Suprapubic skin (tissue), 4 donors: Measurements from ENCODE around the gene FLT4. TPM values are rescaled to one million over a fixed set of nuclear protein-coding genes. Genes with fewer than 3 reads are reported as not detected.

ENCODE experiments used
- DNase-seq, 2 donors: peaks; one replicate each; pipeline ENCODE4 v3.0.0-alpha.2; 2019; ENCODE audit warnings: low spot score in 2 of 2
- H3K27ac ChIP-seq: fragments of 200-600 bp; sonication (generic); one replicate; pipeline ENCODE4 v1.5.1; 2019
- H3K27me3 ChIP-seq: fragments of 200-600 bp; sonication (generic); one replicate; pipeline ENCODE4 v1.5.1; 2019
- H3K36me3 ChIP-seq: fragments of 200-600 bp; sonication (generic); one replicate; pipeline ENCODE4 v1.5.1; 2019
- H3K4me1 ChIP-seq: fragments of 200-600 bp; sonication (generic); one replicate; pipeline ENCODE4 v1.5.1; 2019
- H3K4me3 ChIP-seq: fragments of 200-600 bp; sonication (generic); one replicate; pipeline ENCODE4 v1.5.1; 2019; ENCODE audit warnings: mild to moderate bottlenecking
- H3K9me3 ChIP-seq: fragments of 200-600 bp; sonication (generic); one replicate; pipeline ENCODE4 v1.5.1; 2019
- EP300 ChIP-seq: sonication (generic); formaldehyde crosslinking; IDR thresholded peaks from one replicate; pipeline ENCODE4 v1.6.1; 2017; ENCODE audit warnings: antibody characterized with exemption
- POLR2A ChIP-seq, 2 donors: fragments of 450-650 bp; IDR thresholded peaks; one replicate each; pipeline ENCODE4 v1.6.1; 2017; ENCODE audit warnings: antibody characterized with exemption in 2 of 2, mild to moderate bottlenecking in 2 of 2, moderate library complexity in 2 of 2
- POLR2AphosphoS5 ChIP-seq, 3 donors: sonication (generic); formaldehyde crosslinking; IDR thresholded peaks; one replicate each; pipeline ENCODE4 v1.6.1; 2017; ENCODE audit warnings: antibody characterized with exemption in 3 of 3
- WGBS: methylation state at CpG from one replicate; pipeline ENCODE4 v1.1.5; 2018; 5-methylcytosine and 5-hydroxymethylcytosine counted together
- total RNA-seq, 4 donors: library from RNA; depleted of rRNA; stranded (reverse); fragments of >200 nt; gene quantifications; one replicate each; pipeline ENCODE4 v1.1.0, GENCODE V29; 2016
- TF ChIP-seq, protein P1 (sequence below), 2 donors: fragments of 200-600 bp in 1 of 2; fragments of 450-650 bp in 1 of 2; sonication (generic) in 1 of 2; IDR thresholded peaks; one replicate each; pipeline ENCODE4 v1.5.1; 2016 to 2019; ENCODE audit warnings: antibody characterized with exemption in 2 of 2, mild to moderate bottlenecking in 1 of 2, moderate library complexity in 1 of 2

The FLT4 gene
- total RNA-seq, 4 donors from 2014 or later: 0.79 to 8.9 (median 1.4) TPM

DNA sequence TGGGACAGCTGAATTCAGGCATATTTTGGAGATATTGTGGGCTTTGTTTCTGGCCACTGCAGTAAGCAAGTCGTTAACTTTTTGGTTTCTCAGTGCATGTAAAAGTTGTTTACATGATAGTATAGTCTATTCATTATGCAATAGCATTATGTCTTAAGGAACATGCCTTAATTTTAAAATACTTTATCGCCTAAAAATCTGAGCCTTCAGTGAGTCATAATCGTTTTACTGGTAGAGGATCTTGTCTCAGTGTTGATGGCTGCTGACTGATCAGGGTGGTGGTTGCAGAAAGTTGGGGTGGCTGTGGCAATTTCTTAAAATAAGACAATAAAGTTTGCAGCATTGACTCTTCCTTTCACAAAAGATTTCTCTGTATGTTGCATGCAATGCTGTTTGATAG, 63.2 kb downstream of the FLT4 start:
- peaks cover 32% of the 10 kb centered on the region for H3K27me3 ChIP-seq
- peaks cover 4% of the 10 kb centered on the region for H3K9me3 ChIP-seq
- TF ChIP-seq POLR2A (IDR thresholded peaks at IDR 0.05) (no peak), EP300 (no peak), POLR2AphosphoS5 (IDR thresholded peaks at IDR 0.05) (no peak)
- H3K36me3 ChIP-seq: no peaks in the 10 kb centered on the region
- H3K4me1 ChIP-seq: peaks cover 13% of the 10 kb centered on the region
- H3K27ac ChIP-seq: no peak overlapping the region
- no peak for DNase-seq
- 82% methylated on average over 3 of the region's 3 CpGs for WGBS
- no peak overlapping the region for H3K4me3 ChIP-seq

DNA sequence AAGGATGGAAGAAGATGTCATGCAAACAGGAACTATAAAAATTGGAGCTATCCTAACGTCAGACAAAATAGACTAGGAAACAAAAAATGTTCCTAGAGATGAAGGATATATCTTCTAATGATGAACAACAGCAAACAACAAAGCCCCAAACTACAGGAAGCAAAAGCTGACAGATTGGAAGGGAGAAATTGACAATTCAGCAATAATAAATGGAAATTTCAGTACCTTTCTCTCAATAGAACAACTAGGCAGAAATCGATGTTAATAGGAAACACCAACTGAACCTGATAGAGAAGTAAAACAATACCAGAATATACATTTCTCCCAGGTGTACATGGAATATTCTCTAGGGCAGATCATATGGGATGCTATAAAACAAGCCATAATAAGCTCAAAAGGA, 65.7 kb downstream of the FLT4 start:
- DNase-seq: no peak
- H3K36me3 ChIP-seq: no peaks in the 10 kb centered on the region
- WGBS: 72% methylated on average over 2 of the region's 2 CpGs
- no peak overlapping the region for H3K4me3 ChIP-seq
- no peaks in the 10 kb centered on the region for H3K4me1 ChIP-seq
- peaks cover 4% of the 10 kb centered on the region for H3K9me3 ChIP-seq
- peaks cover 8% of the 10 kb centered on the region for H3K27me3 ChIP-seq
- TF ChIP-seq, protein P1, sequence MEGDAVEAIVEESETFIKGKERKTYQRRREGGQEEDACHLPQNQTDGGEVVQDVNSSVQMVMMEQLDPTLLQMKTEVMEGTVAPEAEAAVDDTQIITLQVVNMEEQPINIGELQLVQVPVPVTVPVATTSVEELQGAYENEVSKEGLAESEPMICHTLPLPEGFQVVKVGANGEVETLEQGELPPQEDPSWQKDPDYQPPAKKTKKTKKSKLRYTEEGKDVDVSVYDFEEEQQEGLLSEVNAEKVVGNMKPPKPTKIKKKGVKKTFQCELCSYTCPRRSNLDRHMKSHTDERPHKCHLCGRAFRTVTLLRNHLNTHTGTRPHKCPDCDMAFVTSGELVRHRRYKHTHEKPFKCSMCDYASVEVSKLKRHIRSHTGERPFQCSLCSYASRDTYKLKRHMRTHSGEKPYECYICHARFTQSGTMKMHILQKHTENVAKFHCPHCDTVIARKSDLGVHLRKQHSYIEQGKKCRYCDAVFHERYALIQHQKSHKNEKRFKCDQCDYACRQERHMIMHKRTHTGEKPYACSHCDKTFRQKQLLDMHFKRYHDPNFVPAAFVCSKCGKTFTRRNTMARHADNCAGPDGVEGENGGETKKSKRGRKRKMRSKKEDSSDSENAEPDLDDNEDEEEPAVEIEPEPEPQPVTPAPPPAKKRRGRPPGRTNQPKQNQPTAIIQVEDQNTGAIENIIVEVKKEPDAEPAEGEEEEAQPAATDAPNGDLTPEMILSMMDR (IDR thresholded peaks at IDR 0.05): no peak
- no peak for TF ChIP-seq POLR2A (IDR thresholded peaks at IDR 0.05)
- TF ChIP-seq POLR2AphosphoS5 (IDR thresholded peaks at IDR 0.05): no peak
- TF ChIP-seq EP300: no peak
- no peak overlapping the region for H3K27ac ChIP-seq

DNA sequence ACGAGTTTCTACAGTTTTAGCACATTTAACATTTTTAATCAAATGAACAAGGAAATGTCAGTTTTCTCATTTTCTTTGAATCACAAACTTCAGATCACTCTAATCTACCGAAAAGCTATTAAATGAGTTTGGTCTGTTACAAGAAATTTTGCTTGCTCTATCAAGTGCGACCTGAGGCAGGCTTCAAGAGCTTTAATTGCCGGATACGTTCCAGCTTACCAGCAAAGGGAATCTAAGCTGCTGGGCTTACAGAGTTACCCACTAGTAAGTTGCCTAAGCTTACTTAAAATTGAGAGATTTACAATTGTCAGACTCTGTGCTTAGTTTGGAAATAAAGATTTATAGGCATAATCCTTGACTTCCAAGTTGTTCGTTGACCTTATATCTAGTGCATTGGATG, 68.7 kb downstream of the FLT4 start:
- WGBS: 75% methylated on average over 6 of the region's 6 CpGs
- DNase-seq: no peak
- Histone ChIP-seq H3K36me3 (peaks cover 17% of the 10 kb centered on the region), H3K27ac (no peak overlapping the region), H3K4me1 (no peaks in the 10 kb centered on the region), H3K4me3 (no peak overlapping the region), H3K9me3 (peaks cover 4% of the 10 kb centered on the region), H3K27me3 (no peaks in the 10 kb centered on the region)
- TF ChIP-seq EP300: no peak

DNA sequence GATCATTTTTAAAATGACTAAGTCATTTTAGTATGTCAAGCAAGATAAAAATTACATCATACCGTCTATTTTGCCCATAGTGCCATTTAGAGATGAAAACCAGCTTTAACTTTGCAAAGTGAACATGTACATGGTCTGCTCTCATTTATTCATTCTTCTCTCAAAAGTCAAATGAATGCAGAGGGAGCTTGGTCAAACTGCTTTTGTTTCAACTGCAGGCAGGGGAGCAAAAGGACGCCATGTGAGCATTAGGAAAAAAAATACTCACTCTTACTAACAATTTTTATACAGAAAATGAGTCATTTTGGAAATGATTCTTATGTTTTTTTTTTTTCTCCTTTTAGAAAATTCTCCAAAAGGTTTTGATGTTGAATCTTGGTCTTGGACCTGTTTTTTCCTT, 73.8 kb downstream of the FLT4 start:
- DNase-seq: no peak
- Histone ChIP-seq H3K27me3 (no peaks in the 10 kb centered on the region), H3K4me3 (no peak overlapping the region), H3K4me1 (no peaks in the 10 kb centered on the region), H3K27ac (no peak overlapping the region), H3K9me3 (no peaks in the 10 kb centered on the region), H3K36me3 (peaks cover 56% of the 10 kb centered on the region)
- WGBS: 76% methylated on average over 2 of the region's 2 CpGs
- no peak for TF ChIP-seq POLR2AphosphoS5 (IDR thresholded peaks at IDR 0.05)
- TF ChIP-seq EP300: no peak
- TF ChIP-seq, protein P1 (IDR thresholded peaks at IDR 0.05): no peak
- TF ChIP-seq POLR2A (IDR thresholded peaks at IDR 0.05): no peak

GRCh38 chr5:180568914-180569313, 80.5 kb downstream of the FLT4 start:
- H3K9me3 ChIP-seq: no peaks in the 10 kb centered on the region
- no peak for DNase-seq
- H3K27me3 ChIP-seq: no peaks in the 10 kb centered on the region
- no peak overlapping the region for H3K27ac ChIP-seq
- TF ChIP-seq, protein P1 (IDR thresholded peaks at IDR 0.05): no peak
- TF ChIP-seq EP300 (no peak), POLR2AphosphoS5 (IDR thresholded peaks at IDR 0.05) (no peak), POLR2A (IDR thresholded peaks at IDR 0.05) (no peak)
- peaks cover 77% of the 10 kb centered on the region for H3K36me3 ChIP-seq
- WGBS: 83% methylated on average over 8 of the region's 8 CpGs
- H3K4me1 ChIP-seq: no peaks in the 10 kb centered on the region
- H3K4me3 ChIP-seq: no peak overlapping the region

- H3K4me3 ChIP-seq: no peak overlapping the region
- no peak for DNase-seq
- no peaks in the 10 kb centered on the region for H3K4me1 ChIP-seq
- H3K27ac ChIP-seq: no peak overlapping the region
- TF ChIP-seq POLR2AphosphoS5 (IDR thresholded peaks at IDR 0.05) (no peak), POLR2A (IDR thresholded peaks at IDR 0.05) (no peak), EP300 (no peak)
- TF ChIP-seq, protein P1 (IDR thresholded peaks at IDR 0.05): no peak
- no peaks in the 10 kb centered on the region for H3K9me3 ChIP-seq
- no peaks in the 10 kb centered on the region for H3K27me3 ChIP-seq
- peaks cover 52% of the 10 kb centered on the region for H3K36me3 ChIP-seq
- 73% methylated on average over 3 of the region's 3 CpGs for WGBS
Observed at GRCh38 chr5:180563994-180564393, 85.4 kb downstream of the FLT4 start.
